Amniotic epithelial cell (primary cell): ENCODE measurements around the gene PTBP3.
"Not testable (repeated sequence)": the region's sequence is repeated elsewhere in the genome, so short reads cannot be mapped to it uniquely, and the experiment has no call there.

Source experiments
- DNase-seq: peaks from one replicate; pipeline ENCODE4 v3.0.0-alpha.2; 2010; ENCODE audit warnings: low read depth

PTBP3 gene, protein sequence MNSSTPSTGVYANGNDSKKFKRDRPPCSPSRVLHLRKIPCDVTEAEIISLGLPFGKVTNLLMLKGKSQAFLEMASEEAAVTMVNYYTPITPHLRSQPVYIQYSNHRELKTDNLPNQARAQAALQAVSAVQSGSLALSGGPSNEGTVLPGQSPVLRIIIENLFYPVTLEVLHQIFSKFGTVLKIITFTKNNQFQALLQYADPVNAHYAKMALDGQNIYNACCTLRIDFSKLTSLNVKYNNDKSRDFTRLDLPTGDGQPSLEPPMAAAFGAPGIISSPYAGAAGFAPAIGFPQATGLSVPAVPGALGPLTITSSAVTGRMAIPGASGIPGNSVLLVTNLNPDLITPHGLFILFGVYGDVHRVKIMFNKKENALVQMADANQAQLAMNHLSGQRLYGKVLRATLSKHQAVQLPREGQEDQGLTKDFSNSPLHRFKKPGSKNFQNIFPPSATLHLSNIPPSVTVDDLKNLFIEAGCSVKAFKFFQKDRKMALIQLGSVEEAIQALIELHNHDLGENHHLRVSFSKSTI

GRCh38 chr9:112332977-112333638 is at the start of gene PTBP3:
PTBP3 (minus strand) TSS chr9:112333619; CDS start chr9:112297865, 35,754 bp downstream.
- peak; percentile 55 for DNase-seq

GRCh38 chr9:112382501-112383364 is 49.3 kb upstream of the PTBP3 start:
- peak; percentile 69 for DNase-seq

DNA sequence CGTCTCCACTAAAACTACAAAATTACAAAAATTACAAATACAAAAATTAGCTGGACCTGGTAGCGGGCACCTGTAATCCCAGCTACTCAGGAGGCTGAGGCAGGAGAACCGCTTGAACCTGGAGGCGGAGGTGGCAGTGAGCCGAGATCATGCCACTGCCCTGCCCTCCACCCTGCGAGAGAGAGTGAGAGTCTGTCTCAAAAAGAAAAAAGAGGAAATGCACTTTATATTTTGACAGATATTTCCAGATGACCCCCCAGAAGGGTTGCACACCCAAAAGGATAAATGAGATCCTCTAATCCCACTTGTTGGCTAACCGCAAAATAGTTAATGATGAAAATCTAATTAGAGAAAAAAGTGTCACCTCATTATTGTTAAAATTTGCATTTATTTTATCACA is 48.6 kb upstream of the PTBP3 start:
- DNase-seq: no peak

DNA sequence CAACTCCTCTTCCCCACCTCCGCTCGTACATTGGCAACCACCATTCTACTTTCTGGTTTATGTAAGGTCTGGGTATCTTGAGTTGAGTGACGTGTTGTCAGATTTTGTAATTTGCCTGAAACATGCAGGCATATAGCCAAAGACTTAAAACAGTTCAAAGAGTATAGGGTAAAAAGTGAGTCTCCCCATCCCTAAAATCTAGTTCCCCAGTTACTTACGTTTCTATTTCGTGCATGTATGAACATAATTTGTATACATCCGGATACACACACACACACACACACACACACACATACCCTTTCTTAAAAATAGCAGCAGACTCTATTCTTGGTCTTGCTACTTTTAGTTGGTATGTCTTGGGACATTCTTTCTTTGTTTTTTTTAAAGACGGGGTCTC is 47.4 kb upstream of the PTBP3 start:
- DNase-seq: peak; percentile 80

GRCh38 chr9:112380102-112380824 is 46.8 kb upstream of the PTBP3 start, which contains the start of gene HSDL2:
HSDL2 (plus strand) TSS chr9:112380108; CDS start chr9:112380164, 56 bp downstream.
- peak; percentile 31 for DNase-seq

- peak; percentile 95 for DNase-seq
Observed at GRCh38 chr9:112379177-112380101, 46.0 kb upstream of the PTBP3 start.

- no peak for DNase-seq
Observed at GRCh38 chr9:112378328-112379176, 45.1 kb upstream of the PTBP3 start.

GRCh38 chr9:112377684-112378327 is 44.4 kb upstream of the PTBP3 start:
- no peak for DNase-seq

GRCh38 chr9:112377087-112377486 is 43.7 kb upstream of the PTBP3 start:
- DNase-seq: no peak

DNA sequence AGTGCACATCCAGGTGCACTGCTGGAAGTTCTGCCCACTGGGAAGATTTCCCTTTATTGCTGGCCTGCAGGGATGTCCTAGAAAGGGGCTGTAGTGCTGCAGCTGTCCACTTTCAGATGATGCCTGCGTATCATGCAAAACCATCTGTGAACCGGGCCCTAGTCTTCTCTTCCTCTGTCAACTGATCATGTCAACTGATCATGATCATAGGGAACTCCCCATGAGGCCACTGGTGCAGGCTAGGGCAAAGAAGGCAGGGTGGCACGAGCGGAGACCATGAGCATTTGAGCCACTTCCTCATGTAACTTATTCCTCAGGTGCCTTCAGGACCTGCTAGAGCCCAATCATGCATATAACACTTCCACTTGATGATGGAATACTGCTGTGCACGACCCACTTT is 41.9 kb upstream of the PTBP3 start:
- no peak for DNase-seq

DNA sequence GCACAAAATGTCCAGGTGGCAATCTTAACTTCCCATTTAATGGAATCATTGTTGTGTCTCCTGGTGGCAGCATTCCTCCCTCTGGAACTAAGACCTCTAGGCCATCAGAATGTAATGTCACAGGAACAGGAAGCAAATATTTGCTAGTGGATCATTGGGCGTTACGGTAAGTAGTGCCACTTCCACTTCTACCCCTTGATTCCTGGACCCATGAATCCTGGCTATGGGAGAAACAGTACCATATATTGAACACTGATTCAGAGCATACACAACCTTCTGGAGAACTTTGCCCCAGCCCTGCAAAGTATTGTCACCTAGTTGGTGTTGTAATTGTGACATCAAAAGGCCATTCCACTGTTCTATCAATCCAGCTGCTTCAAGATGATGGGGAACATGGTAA is 40.8 kb upstream of the PTBP3 start:
- not testable (repeated sequence) for DNase-seq

- DNase-seq: not testable (repeated sequence)
Observed at GRCh38 chr9:112373666-112374065, 40.2 kb upstream of the PTBP3 start.

DNA sequence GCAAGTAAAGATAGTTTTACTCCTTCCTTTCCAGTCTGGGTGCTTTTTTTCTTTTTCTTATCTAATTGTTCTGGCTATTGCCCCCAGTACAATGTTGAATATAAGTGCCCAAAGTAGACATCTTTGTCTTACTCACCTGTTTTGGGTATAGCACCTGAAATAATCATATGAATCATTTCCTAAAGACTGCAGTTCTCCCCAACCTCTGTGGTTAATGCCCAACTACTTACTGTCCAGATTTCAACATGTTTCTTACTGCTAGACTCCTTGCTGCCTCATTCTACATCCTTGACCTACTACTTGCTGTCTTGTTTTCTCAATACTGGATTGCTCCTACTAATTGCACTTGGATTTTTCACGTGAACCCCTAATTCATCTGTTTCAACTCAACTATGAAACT is 37.6 kb upstream of the PTBP3 start:
- no peak for DNase-seq

GRCh38 chr9:112369817-112370216 is 36.4 kb upstream of the PTBP3 start:
- DNase-seq: no peak

DNA sequence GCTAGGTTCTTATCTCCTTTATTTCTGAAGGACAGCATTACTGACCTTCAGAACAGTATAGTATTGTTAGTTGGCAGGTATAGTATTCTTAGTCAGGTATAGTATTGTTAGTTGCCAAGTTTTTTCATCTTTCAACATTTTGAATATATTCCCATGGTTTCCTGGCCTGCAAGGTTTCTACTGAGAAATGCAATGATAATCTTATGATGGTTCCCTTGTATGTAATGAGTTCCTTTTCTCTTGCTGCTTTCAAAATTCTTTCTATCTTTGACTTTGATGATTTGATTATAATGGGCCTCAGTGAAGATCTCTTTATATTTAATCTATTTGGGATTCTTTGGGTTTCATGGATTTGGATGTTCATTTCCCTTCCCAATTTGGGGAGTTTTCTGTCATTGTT is 34.0 kb upstream of the PTBP3 start:
- DNase-seq: no peak

DNA sequence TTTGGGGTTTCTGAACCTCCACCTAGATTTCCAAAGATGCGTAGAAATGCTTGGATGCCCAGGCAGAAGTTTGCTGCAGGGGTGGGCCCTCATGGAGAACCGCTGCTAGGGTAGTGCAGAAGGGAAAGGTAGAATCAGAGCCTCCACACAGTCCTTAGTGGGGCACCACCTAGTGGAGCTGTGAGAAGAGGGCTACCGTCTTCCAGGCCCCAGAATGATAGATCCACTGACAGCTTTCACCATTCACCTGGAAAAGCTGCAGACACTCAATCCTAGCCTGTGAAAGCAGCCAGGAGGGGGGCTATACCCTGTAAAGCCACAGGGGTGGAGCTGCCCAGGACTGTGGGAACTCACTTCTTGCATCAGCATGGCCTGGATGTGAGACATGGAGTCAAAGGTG is 33.2 kb upstream of the PTBP3 start:
- no peak for DNase-seq

DNA sequence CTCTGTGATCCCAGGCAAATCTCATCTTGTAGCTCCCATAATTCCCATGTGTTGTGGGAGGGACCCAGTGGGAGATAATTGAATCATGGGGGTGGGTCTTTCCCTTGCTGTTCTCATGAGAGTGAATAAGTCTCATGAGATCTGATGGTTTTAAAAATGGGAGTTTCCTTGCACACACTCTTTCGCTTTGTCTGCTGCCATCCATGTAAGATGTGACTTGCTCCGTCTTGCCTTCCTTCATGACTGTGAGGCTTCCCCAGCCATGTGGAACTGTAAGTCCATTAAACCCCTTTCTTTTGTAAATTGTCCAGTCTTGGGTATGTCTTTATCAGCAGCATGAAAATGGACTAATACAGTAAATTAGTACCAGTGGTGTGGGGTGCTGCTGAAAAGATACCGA is 31.8 kb upstream of the PTBP3 start:
- DNase-seq: not testable (repeated sequence)

DNA sequence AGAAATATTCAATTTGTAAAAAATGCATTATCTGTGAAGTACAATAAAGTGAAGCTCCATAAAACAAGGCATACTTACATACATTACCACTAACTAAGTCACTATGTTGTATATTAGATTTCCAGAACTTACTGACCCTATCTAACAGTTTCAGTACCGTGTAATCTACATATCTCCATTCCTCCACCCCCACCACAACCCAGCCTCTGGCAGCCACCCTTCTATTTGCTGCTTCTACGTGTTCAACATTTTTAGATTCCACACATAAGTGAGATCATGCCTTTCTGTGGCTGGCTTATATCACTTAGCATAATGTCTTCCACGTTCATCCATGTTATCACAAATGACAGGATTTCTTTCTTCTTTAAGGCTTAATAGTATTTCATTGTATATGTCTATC is 31.3 kb upstream of the PTBP3 start:
- DNase-seq: no peak

GRCh38 chr9:112361601-112362000 is 28.2 kb upstream of the PTBP3 start:
- peak; percentile 42 for DNase-seq
